Karpas-422 (cell line): Measurements from ENCODE around the gene RIPOR2. TPM values are rescaled to one million over a fixed set of nuclear protein-coding genes. Genes with fewer than 3 reads are reported as not detected.
A peak's percentile ranks its signal among the peaks of the same experiment; 100 is the strongest.
"Not testable (repeated sequence)": the region's sequence is repeated elsewhere in the genome, so short reads cannot be mapped to it uniquely, and the experiment has no call there.

ENCODE experiments used
- DNase-seq: peaks from one replicate; pipeline ENCODE4 v3.0.0-alpha.2; 2015
- H2AFZ ChIP-seq: fragments of 200-600 bp; sonication (generic); 2 replicates; pipeline ENCODE4 v1.6.1; 2014; ENCODE audit warnings: antibody characterized with exemption, low read length, mixed read lengths
- H3K27ac ChIP-seq: fragments of 200-600 bp; sonication (generic); 2 replicates; pipeline ENCODE4 v1.5.1; 2014; ENCODE audit warnings: mild to moderate bottlenecking, low read length, moderate library complexity
- H3K27me3 ChIP-seq: fragments of 200-600 bp; sonication (generic); 2 replicates; pipeline ENCODE4 v1.6.1; 2014; ENCODE audit warnings: low read length, mixed read lengths
- H3K36me3 ChIP-seq: fragments of 200-600 bp; sonication (generic); 2 replicates; pipeline ENCODE4 v1.6.1; 2014; ENCODE audit warnings: low read length, mixed read lengths; ENCODE audit not compliant: insufficient read depth
- H3K4me1 ChIP-seq: fragments of 200-600 bp; sonication (generic); 2 replicates; pipeline ENCODE4 v1.6.1; 2014; ENCODE audit warnings: mild to moderate bottlenecking, low read length, mixed read lengths
- H3K4me2 ChIP-seq: fragments of 200-600 bp; sonication (generic); 2 replicates; pipeline ENCODE4 v1.6.1; 2014; ENCODE audit warnings: low read length, low read depth, mild to moderate bottlenecking; ENCODE audit not compliant: poor library complexity, severe bottlenecking
- H3K4me3 ChIP-seq: fragments of 200-600 bp; sonication (generic); 2 replicates; pipeline ENCODE4 v1.5.1; 2014; ENCODE audit warnings: mild to moderate bottlenecking, antibody characterized with exemption, low read length, mixed read lengths
- H3K79me2 ChIP-seq: fragments of 200-600 bp; sonication (generic); 2 replicates; pipeline ENCODE4 v1.6.1; 2014; ENCODE audit warnings: mild to moderate bottlenecking, low read length, mixed read lengths
- H3K9ac ChIP-seq: fragments of 200-600 bp; sonication (generic); 2 replicates; pipeline ENCODE4 v1.6.0; 2014; ENCODE audit warnings: low read length
- H3K9me2 ChIP-seq: fragments of 200-600 bp; sonication (generic), shearing (Covaris generic); replicated peaks from 2 replicates; pipeline ENCODE4 v1.6.0; 2014; ENCODE audit warnings: mild to moderate bottlenecking, low read length, moderate library complexity; ENCODE audit not compliant: insufficient read depth
- H3K9me3 ChIP-seq: fragments of 300-700, 200-600 bp; sonication (generic); 2 replicates; pipeline ENCODE4 v1.6.1; 2014; ENCODE audit warnings: low read length, mixed read lengths
- H4K20me1 ChIP-seq: fragments of 200-600 bp; sonication (generic); 2 replicates; pipeline ENCODE4 v1.6.1; 2014; ENCODE audit warnings: mild to moderate bottlenecking, antibody characterized with exemption, low read length, low read depth; ENCODE audit not compliant: insufficient read depth
- total RNA-seq: library from RNA; depleted of rRNA; stranded (reverse); fragments of >200 nt; shearing (Covaris generic); gene quantifications from 2 replicates; pipeline ENCODE4 v1.2.3, GENCODE V29; 2014; ENCODE audit warnings: low replicate concordance

Gene RIPOR2
- total RNA-seq, 1 experiment from 2014 or later, result 72.1 TPM

DNA sequence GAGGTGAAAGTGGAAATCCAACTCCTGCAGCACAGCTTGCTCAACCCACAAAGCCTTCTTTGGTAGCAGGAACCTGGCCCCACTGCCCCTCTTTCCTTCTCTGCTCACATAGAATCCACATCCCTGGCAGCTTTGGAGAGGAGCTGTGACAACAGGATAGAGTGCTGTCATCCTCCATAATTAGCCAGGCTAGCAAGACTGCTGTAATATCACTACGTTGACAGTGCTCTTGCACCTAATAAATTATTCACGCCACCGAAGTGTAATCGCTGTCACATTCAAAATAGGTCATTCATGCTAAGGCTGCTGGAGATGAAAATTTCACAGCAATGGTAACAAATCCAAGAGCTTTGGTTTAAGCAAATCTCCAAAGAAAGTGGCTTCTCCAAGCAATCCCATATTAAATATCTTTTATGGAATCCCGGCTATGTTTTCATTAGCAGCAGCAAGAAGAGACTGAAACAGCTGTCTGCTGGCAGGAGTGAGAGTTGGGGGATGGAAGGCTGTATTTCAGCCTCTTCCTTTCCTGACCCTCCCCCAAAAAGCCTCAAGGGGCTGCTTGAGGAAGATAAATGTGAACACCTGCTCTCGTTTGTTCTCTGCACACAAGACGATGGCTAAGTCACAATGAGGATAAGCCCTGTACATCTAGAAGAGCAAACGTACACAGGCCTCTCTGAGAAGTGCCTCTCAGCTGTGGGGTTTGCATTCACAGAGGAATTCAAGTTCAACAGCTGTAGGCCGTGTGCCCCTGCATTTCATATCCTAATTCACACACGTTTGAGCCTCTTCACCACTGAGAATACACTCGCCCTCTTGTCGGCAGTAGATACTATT is 16.5 kb downstream of the RIPOR2 start:
- H2AFZ ChIP-seq, result no peak overlapping the region
- peak overlapping the region; percentile 62 for H3K4me3 ChIP-seq
- 0 out of 2 replicates have a peak, but pooled peaks cover 3% of the 10 kb centered on the region for H3K36me3 ChIP-seq
- H4K20me1 ChIP-seq, result no peaks in the 10 kb centered on the region
- H3K79me2 ChIP-seq, result peaks cover 73% of the 10 kb centered on the region
- no peaks in the 10 kb centered on the region for H3K27me3 ChIP-seq
- DNase-seq, result peak; percentile 97
- no peaks in the 10 kb centered on the region for H3K9me3 ChIP-seq
- H3K9ac ChIP-seq, result peak overlapping the region; percentile 71
- H3K4me2 ChIP-seq, result peak overlapping the region; percentile 84
- peaks cover 95% of the 10 kb centered on the region for H3K4me1 ChIP-seq
- no peaks in the 10 kb centered on the region for H3K9me2 ChIP-seq
- H3K27ac ChIP-seq, result peak overlapping the region; percentile 100

GRCh38 chr6:24918641-24919055 is 17.1 kb downstream of the RIPOR2 start:
- peak overlapping the region; percentile 100 for H3K27ac ChIP-seq
- H2AFZ ChIP-seq, result no peak overlapping the region
- peaks cover 74% of the 10 kb centered on the region for H3K79me2 ChIP-seq
- no peaks in the 10 kb centered on the region for H3K9me2 ChIP-seq
- peaks cover 94% of the 10 kb centered on the region for H3K4me1 ChIP-seq
- peak overlapping the region; percentile 62 for H3K4me3 ChIP-seq
- peak overlapping the region; percentile 84 for H3K4me2 ChIP-seq
- DNase-seq, result peak; percentile 94
- H3K9ac ChIP-seq, result peak overlapping the region; percentile 55
- H4K20me1 ChIP-seq, result no peaks in the 10 kb centered on the region
- H3K36me3 ChIP-seq, result 0 out of 2 replicates have a peak, but pooled peaks cover 3% of the 10 kb centered on the region
- H3K9me3 ChIP-seq, result no peaks in the 10 kb centered on the region
- H3K27me3 ChIP-seq, result no peaks in the 10 kb centered on the region

GRCh38 chr6:24916496-24916895 is 19.3 kb downstream of the RIPOR2 start:
- DNase-seq, result no peak
- peaks cover 78% of the 10 kb centered on the region for H3K79me2 ChIP-seq
- H3K4me3 ChIP-seq, result no peak overlapping the region
- no peaks in the 10 kb centered on the region for H3K9me3 ChIP-seq
- 0 out of 2 replicates have a peak, but pooled peaks cover 3% of the 10 kb centered on the region for H3K36me3 ChIP-seq
- H4K20me1 ChIP-seq, result no peaks in the 10 kb centered on the region
- peaks cover 96% of the 10 kb centered on the region for H3K4me1 ChIP-seq
- H3K9ac ChIP-seq, result peak overlapping the region; percentile 8; the same call in 1 of the 2 replicates
- no peak overlapping the region for H2AFZ ChIP-seq
- H3K9me2 ChIP-seq, result no peaks in the 10 kb centered on the region
- peak overlapping the region; percentile 25 for H3K4me2 ChIP-seq
- H3K27me3 ChIP-seq, result no peaks in the 10 kb centered on the region
- peak overlapping the region; percentile 100 for H3K27ac ChIP-seq

- Histone ChIP-seq H3K4me2 (no peak overlapping the region), H3K36me3 (0 out of 2 replicates have a peak, but pooled peaks cover 3% of the 10 kb centered on the region), H3K4me1 (peaks cover 88% of the 10 kb centered on the region), H3K27me3 (no peaks in the 10 kb centered on the region), H3K9me2 (no peaks in the 10 kb centered on the region), H4K20me1 (no peaks in the 10 kb centered on the region), H3K9ac (peak overlapping the region; percentile 11; the same call in 1 of the 2 replicates), H2AFZ (no peak overlapping the region), H3K9me3 (no peaks in the 10 kb centered on the region), H3K27ac (peak overlapping the region; percentile 100), H3K79me2 (peaks cover 79% of the 10 kb centered on the region), H3K4me3 (no peak overlapping the region)
- no peak for DNase-seq
Observed at GRCh38 chr6:24915641-24916040, 20.1 kb downstream of the RIPOR2 start.

- Histone ChIP-seq H3K27ac (peak overlapping the region; percentile 100), H3K79me2 (peaks cover 93% of the 10 kb centered on the region), H3K4me1 (peaks cover 85% of the 10 kb centered on the region)
- not testable (repeated sequence) for H3K9me3 ChIP-seq, H3K9me2 ChIP-seq, H2AFZ ChIP-seq, H3K4me2 ChIP-seq, H3K27me3 ChIP-seq, H4K20me1 ChIP-seq, H3K4me3 ChIP-seq, H3K36me3 ChIP-seq, DNase-seq, H3K9ac ChIP-seq
Observed at GRCh38 chr6:24914082-24914481, 21.7 kb downstream of the RIPOR2 start.

DNA sequence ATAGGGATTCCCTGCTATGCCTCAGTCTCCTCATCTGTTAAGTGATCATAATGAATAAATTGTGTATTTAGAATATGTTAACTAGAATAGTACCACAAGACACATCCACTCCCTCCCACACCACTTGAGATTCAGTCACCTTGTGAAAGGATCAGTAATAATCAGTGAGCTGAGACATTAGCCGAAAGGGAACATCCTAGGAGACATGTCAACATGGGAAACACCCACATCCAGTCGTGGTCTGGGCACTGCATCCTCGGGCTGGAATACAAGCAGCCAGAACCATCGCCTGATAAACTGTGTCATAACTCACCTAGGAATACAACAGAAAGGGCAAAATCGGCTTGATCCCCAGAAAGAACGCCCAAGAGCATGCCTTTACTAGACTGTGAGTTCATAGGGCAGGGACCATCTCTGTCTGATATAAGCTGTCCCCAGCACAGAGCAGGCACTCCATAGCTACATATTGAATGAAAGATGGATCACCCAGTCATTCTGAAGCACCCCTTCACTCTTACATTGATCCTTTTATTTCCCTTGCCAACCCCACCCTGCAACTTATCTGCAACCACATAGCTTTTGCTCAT is 23.9 kb downstream of the RIPOR2 start:
- Histone ChIP-seq H3K4me2 (peak overlapping the region; percentile 94), H3K9me3 (no peaks in the 10 kb centered on the region), H4K20me1 (no peaks in the 10 kb centered on the region), H3K79me2 (peaks cover 95% of the 10 kb centered on the region), H3K27me3 (no peaks in the 10 kb centered on the region), H3K36me3 (peaks cover 11% of the 10 kb centered on the region), H3K4me3 (peak overlapping the region; percentile 79), H3K9ac (peak overlapping the region; percentile 93), H3K27ac (peak overlapping the region; percentile 100), H2AFZ (no peak overlapping the region), H3K9me2 (no peaks in the 10 kb centered on the region), H3K4me1 (peaks cover 85% of the 10 kb centered on the region)
- peak; percentile 71 for DNase-seq

DNA sequence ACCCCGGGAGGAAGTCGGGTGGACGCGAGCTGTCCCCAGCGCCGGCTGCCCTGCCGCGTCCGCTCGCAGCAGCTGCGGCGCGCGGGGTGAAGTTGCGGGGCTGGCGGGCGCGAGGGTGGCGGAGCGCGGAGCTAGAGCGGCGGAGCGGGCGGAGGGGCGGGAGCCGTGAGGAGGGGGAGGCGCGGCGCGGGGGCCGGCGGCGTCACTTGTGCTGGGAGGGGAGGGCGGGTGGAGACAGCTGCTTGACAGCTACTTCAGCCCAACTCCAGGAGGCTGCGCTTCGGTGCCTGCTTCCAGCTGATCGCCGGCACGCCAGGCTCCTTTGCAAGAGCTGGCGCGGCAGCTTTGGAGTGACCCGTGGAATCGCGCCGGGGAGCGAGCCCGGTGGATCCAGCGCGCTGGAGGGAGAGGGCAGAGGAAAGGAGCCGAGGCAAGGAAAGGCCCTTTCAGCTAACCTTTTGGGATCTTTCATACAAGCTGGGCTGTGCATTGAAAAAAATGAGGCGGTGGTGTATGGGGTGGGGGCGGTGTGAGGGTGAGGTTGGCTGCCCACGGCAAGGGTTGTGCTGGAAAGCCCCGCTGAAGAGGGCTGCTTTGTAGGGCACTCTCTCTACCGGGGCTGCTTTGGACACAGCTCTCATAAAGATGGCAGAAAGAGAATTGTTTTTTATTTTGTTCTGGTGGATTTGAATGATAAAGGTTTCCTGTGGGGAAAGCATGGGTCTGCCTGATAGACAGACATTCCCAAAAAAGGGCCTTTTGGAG is 24.6 kb downstream of the RIPOR2 start:
- no peaks in the 10 kb centered on the region for H4K20me1 ChIP-seq
- H3K4me3 ChIP-seq, result peak overlapping the region; percentile 79
- peaks cover 85% of the 10 kb centered on the region for H3K4me1 ChIP-seq
- H3K9ac ChIP-seq, result peak overlapping the region; percentile 93
- no peaks in the 10 kb centered on the region for H3K27me3 ChIP-seq
- H3K9me3 ChIP-seq, result no peaks in the 10 kb centered on the region
- H3K9me2 ChIP-seq, result no peaks in the 10 kb centered on the region
- H3K4me2 ChIP-seq, result peak overlapping the region; percentile 94
- DNase-seq, result peak; percentile 83
- H3K79me2 ChIP-seq, result peaks cover 96% of the 10 kb centered on the region
- H2AFZ ChIP-seq, result no peak overlapping the region
- H3K27ac ChIP-seq, result peak overlapping the region; percentile 100
- peaks cover 15% of the 10 kb centered on the region for H3K36me3 ChIP-seq
